HepG2 (cell line): Measurements from ENCODE around the gene LITAF. TPM values are rescaled to one million over a fixed set of nuclear protein-coding genes. Genes with fewer than 3 reads are reported as not detected.

ENCODE experiments used
- FOXC1 ChIP-seq: sonication (generic); formaldehyde crosslinking; IDR thresholded peaks from 2 replicates; pipeline ENCODE4 v1.8.0; 2022; ENCODE audit warnings: mild to moderate bottlenecking, missing genetic modification reagents, borderline replicate concordance
- NKX3-1 ChIP-seq: sonication (generic); formaldehyde crosslinking; IDR thresholded peaks from 2 replicates; pipeline ENCODE4 v1.5.0; 2020; ENCODE audit warnings: missing genetic modification reagents
- PPARG ChIP-seq: conservative IDR thresholded peaks from 2 replicates; pipeline ENCODE4 v1.6.1; 2016; ENCODE audit warnings: missing biosample characterization, missing genetic modification reagents
- REXO4 ChIP-seq: sonication (generic); formaldehyde crosslinking; IDR thresholded peaks from 2 replicates; pipeline ENCODE4 v1.8.0; 2022; ENCODE audit warnings: missing genetic modification reagents, mild to moderate bottlenecking, borderline replicate concordance
- ZNF674 ChIP-seq: sonication (generic); formaldehyde crosslinking; IDR thresholded peaks from 2 replicates; pipeline ENCODE4 v1.5.0; 2020; ENCODE audit warnings: low read depth, mild to moderate bottlenecking, missing genetic modification reagents
- ZNF891 ChIP-seq: sonication (generic); formaldehyde crosslinking; IDR thresholded peaks from 2 replicates; pipeline ENCODE4 v1.5.0; 2020; ENCODE audit warnings: mild to moderate bottlenecking, missing genetic modification reagents
- ZSCAN9 ChIP-seq: IDR thresholded peaks from 2 replicates; pipeline ENCODE4 v1.6.1; 2016; ENCODE audit warnings: borderline replicate concordance
- polyA plus RNA-seq, 8 experiments: library from polyadenylated mRNA; depleted of rRNA in 3 of 8; stranded (reverse) in 7 of 8; unstranded in 1 of 8; fragments of >200 nt; fragmentation: Illumina TruSeq in 4 of 8; extraction: Trizol in 4 of 8; gene quantifications; 2 replicates each; pipeline versions ENCODE4 v1.2.1 to v1.2.3, GENCODE V29; 2011 to 2016; ENCODE audit warnings: low read depth in 4 of 8, missing spikeins in 1 of 8, mixed read lengths in 1 of 8; ENCODE audit not compliant: insufficient read depth in 1 of 8
- total RNA-seq, 5 experiments: library from RNA; depleted of rRNA; stranded (reverse); fragments of >200 nt; fragmentation: Illumina TruSeq; extraction: Trizol; gene quantifications; 2 replicates each; pipeline ENCODE4 v1.2.3, GENCODE V29; 2016; ENCODE audit warnings: low read depth in 1 of 5
- TF ChIP-seq, protein P1 (sequence below): sonication (generic); formaldehyde crosslinking; IDR thresholded peaks from 2 replicates; pipeline ENCODE4 v1.4.0; 2020; ENCODE audit warnings: missing genetic modification reagents, borderline replicate concordance
- TF ChIP-seq, protein P2 (sequence below): sonication (generic); formaldehyde crosslinking; IDR thresholded peaks from 2 replicates; pipeline ENCODE4 v1.4.0; 2020; ENCODE audit warnings: missing genetic modification reagents
- TF ChIP-seq, protein P3 (sequence below): sonication (generic); formaldehyde crosslinking; IDR thresholded peaks from 2 replicates; pipeline ENCODE4 v1.5.0; 2020; ENCODE audit warnings: mild to moderate bottlenecking, missing genetic modification reagents, borderline replicate concordance
- TF ChIP-seq, protein P4 (sequence below), 2 experiments: sonication (generic) in 1 of 2; formaldehyde crosslinking in 1 of 2; IDR thresholded peaks; 2 replicates each; pipeline versions ENCODE4 v1.4.0 to v1.6.1; 2018 to 2020; ENCODE audit warnings: missing genetic modification reagents in 2 of 2, borderline replicate concordance in 1 of 2, low read depth in 1 of 2, mild to moderate bottlenecking in 1 of 2, missing biosample characterization in 1 of 2
- TF ChIP-seq, protein P5 (sequence below): sonication (generic); formaldehyde crosslinking; IDR thresholded peaks from 2 replicates; pipeline ENCODE4 v1.4.0; 2020; ENCODE audit warnings: missing genetic modification reagents, borderline replicate concordance

Gene LITAF
- total and polyA plus RNA-seq, 2 of the 13 experiments (the other 11 are each of a cell fraction or from before 2014, with no cell fraction given): 80.1 to 141 TPM

DNA sequence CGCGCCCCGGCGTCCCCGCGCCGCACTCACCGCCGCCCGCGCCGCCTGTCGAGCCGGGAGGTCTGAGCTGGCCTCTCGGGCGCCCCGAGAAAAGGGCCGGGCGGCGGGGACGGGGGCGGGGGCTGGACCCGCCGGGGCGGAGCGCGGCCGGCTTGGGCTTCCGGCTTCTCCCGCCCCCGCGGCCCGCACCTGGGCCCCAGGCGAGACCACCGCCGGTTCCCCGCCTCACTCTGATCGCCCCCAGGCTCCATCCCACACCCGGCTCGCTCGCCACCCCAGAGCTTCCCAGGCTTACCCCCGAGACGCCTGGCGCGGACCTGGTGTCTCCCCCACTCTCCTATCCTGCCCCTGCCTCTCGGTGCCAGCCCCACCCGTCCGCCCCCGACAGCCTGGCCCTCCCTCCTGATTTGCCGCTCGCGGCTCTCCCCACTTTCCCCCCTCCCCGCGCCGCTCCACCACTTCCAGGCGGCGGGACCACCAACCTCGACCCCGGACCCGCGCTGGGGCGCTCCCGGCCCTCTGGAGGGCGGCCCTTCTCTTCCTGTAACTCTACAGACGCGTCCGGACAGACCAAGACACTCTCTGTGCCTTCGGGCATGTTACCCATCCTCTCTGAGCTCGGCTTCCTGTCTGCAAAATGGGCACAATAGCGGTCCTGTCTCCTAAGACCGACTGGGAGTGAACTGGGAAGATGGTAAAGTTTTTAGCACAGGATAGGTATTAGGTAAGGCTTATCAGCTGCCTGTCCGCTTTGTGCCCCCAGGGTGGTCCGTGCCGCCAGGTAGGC, at the start of gene LITAF (continued):
- TF ChIP-seq, protein P1, sequence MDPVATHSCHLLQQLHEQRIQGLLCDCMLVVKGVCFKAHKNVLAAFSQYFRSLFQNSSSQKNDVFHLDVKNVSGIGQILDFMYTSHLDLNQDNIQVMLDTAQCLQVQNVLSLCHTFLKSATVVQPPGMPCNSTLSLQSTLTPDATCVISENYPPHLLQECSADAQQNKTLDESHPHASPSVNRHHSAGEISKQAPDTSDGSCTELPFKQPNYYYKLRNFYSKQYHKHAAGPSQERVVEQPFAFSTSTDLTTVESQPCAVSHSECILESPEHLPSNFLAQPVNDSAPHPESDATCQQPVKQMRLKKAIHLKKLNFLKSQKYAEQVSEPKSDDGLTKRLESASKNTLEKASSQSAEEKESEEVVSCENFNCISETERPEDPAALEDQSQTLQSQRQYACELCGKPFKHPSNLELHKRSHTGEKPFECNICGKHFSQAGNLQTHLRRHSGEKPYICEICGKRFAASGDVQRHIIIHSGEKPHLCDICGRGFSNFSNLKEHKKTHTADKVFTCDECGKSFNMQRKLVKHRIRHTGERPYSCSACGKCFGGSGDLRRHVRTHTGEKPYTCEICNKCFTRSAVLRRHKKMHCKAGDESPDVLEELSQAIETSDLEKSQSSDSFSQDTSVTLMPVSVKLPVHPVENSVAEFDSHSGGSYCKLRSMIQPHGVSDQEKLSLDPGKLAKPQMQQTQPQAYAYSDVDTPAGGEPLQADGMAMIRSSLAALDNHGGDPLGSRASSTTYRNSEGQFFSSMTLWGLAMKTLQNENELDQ (CRISPR knock-in tag): no peak
- TF ChIP-seq, protein P2, sequence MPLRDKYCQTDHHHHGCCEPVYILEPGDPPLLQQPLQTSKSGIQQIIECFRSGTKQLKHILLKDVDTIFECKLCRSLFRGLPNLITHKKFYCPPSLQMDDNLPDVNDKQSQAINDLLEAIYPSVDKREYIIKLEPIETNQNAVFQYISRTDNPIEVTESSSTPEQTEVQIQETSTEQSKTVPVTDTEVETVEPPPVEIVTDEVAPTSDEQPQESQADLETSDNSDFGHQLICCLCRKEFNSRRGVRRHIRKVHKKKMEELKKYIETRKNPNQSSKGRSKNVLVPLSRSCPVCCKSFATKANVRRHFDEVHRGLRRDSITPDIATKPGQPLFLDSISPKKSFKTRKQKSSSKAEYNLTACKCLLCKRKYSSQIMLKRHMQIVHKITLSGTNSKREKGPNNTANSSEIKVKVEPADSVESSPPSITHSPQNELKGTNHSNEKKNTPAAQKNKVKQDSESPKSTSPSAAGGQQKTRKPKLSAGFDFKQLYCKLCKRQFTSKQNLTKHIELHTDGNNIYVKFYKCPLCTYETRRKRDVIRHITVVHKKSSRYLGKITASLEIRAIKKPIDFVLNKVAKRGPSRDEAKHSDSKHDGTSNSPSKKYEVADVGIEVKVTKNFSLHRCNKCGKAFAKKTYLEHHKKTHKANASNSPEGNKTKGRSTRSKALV (CRISPR knock-in tag): peak; percentile 62
- TF ChIP-seq REXO4 (peak; percentile 19; the same call in 1 of the 2 replicates), ZNF891 (CRISPR knock-in tag) (peak; percentile 46; the same call in 1 of the 2 replicates), ZSCAN9 (CRISPR knock-in tag) (peak; percentile 29; the same call in 1 of the 2 replicates), NKX3-1 (CRISPR knock-in tag) (peak; percentile 17; the same call in 1 of the 2 replicates), ZNF674 (CRISPR knock-in tag) (0 out of 2 replicates have a peak, but pooled peaks have one; percentile 23), FOXC1 (peak; percentile 55; the same call in 1 of the 2 replicates), PPARG (CRISPR knock-in tag) (peak; percentile 17; the same call in 1 of the 2 replicates)
- TF ChIP-seq, protein P3, sequence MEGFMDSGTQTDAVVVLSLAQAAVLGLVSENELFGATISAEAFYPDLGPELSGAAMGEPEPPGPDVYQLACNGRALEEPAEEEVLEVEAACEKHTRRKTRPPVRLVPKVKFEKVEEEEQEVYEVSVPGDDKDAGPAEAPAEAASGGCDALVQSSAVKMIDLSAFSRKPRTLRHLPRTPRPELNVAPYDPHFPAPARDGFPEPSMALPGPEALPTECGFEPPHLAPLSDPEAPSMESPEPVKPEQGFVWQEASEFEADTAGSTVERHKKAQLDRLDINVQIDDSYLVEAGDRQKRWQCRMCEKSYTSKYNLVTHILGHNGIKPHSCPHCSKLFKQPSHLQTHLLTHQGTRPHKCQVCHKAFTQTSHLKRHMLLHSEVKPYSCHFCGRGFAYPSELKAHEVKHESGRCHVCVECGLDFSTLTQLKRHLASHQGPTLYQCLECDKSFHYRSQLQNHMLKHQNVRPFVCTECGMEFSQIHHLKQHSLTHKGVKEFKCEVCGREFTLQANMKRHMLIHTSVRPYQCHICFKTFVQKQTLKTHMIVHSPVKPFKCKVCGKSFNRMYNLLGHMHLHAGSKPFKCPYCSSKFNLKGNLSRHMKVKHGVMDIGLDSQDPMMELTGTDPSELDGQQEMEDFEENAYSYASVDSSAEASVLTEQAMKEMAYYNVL (CRISPR knock-in tag): peak; percentile 70
- TF ChIP-seq, protein P4, sequence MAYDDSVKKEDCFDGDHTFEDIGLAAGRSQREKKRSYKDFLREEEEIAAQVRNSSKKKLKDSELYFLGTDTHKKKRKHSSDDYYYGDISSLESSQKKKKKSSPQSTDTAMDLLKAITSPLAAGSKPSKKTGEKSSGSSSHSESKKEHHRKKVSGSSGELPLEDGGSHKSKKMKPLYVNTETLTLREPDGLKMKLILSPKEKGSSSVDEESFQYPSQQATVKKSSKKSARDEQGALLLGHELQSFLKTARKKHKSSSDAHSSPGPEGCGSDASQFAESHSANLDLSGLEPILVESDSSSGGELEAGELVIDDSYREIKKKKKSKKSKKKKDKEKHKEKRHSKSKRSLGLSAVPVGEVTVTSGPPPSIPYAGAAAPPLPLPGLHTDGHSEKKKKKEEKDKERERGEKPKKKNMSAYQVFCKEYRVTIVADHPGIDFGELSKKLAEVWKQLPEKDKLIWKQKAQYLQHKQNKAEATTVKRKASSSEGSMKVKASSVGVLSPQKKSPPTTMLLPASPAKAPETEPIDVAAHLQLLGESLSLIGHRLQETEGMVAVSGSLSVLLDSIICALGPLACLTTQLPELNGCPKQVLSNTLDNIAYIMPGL (CRISPR knock-in tag; IDR thresholded peaks at IDR 0.05; ENCODE audit: borderline replicate concordance in 1 of 2, low read depth in 1 of 2): peak; percentile 70 to 83
- TF ChIP-seq, protein P5, sequence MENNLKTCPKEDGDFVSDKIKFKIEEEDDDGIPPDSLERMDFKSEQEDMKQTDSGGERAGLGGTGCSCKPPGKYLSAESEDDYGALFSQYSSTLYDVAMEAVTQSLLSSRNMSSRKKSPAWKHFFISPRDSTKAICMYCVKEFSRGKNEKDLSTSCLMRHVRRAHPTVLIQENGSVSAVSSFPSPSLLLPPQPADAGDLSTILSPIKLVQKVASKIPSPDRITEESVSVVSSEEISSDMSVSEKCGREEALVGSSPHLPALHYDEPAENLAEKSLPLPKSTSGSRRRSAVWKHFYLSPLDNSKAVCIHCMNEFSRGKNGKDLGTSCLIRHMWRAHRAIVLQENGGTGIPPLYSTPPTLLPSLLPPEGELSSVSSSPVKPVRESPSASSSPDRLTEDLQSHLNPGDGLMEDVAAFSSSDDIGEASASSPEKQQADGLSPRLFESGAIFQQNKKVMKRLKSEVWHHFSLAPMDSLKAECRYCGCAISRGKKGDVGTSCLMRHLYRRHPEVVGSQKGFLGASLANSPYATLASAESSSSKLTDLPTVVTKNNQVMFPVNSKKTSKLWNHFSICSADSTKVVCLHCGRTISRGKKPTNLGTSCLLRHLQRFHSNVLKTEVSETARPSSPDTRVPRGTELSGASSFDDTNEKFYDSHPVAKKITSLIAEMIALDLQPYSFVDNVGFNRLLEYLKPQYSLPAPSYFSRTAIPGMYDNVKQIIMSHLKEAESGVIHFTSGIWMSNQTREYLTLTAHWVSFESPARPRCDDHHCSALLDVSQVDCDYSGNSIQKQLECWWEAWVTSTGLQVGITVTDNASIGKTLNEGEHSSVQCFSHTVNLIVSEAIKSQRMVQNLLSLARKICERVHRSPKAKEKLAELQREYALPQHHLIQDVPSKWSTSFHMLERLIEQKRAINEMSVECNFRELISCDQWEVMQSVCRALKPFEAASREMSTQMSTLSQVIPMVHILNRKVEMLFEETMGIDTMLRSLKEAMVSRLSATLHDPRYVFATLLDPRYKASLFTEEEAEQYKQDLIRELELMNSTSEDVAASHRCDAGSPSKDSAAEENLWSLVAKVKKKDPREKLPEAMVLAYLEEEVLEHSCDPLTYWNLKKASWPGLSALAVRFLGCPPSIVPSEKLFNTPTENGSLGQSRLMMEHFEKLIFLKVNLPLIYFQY (CRISPR knock-in tag): peak; percentile 79; the same call in 1 of the 2 replicates
